Omental fat pad (tissue), 4 donors: ENCODE measurements around the gene TEAD4. TPM values are rescaled to one million over a fixed set of nuclear protein-coding genes. Genes with fewer than 3 reads are reported as not detected.

Source experiments
- ATAC-seq: fragments of 150-250 bp; one replicate; pipeline ENCODE4 v1.9.1; 2016; ENCODE audit warnings: mild to moderate bottlenecking, moderate library complexity; ENCODE audit not compliant: low FRiP score
- DNase-seq: peaks from one replicate; pipeline ENCODE4 v3.0.0-alpha.2; 2019; ENCODE audit warnings: low spot score
- total RNA-seq, 4 donors: library from RNA; depleted of rRNA; stranded (reverse); fragments of >200 nt; gene quantifications; one replicate each; pipeline ENCODE4 v1.1.0, GENCODE V29; 2016
- TF ChIP-seq, protein P1 (sequence below), 3 donors: fragments of 450-650 bp; IDR thresholded peaks; one replicate each; pipeline ENCODE4 v1.5.1; 2016 to 2017; ENCODE audit warnings: antibody characterized with exemption in 3 of 3, mild to moderate bottlenecking in 3 of 3, moderate library complexity in 2 of 3

Gene TEAD4
- total RNA-seq, 4 donors from 2014 or later, result 14.5 to 79.3 (median 17.0) TPM

- TF ChIP-seq, protein P1, sequence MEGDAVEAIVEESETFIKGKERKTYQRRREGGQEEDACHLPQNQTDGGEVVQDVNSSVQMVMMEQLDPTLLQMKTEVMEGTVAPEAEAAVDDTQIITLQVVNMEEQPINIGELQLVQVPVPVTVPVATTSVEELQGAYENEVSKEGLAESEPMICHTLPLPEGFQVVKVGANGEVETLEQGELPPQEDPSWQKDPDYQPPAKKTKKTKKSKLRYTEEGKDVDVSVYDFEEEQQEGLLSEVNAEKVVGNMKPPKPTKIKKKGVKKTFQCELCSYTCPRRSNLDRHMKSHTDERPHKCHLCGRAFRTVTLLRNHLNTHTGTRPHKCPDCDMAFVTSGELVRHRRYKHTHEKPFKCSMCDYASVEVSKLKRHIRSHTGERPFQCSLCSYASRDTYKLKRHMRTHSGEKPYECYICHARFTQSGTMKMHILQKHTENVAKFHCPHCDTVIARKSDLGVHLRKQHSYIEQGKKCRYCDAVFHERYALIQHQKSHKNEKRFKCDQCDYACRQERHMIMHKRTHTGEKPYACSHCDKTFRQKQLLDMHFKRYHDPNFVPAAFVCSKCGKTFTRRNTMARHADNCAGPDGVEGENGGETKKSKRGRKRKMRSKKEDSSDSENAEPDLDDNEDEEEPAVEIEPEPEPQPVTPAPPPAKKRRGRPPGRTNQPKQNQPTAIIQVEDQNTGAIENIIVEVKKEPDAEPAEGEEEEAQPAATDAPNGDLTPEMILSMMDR (IDR thresholded peaks at IDR 0.05), result peak in 2 of 3 donors; percentile 36 to 50
- no peak for ATAC-seq
- DNase-seq, result peak; percentile 74
Measured at GRCh38 chr12:3073438-3074250, 114.4 kb downstream of the TEAD4 start.

DNA sequence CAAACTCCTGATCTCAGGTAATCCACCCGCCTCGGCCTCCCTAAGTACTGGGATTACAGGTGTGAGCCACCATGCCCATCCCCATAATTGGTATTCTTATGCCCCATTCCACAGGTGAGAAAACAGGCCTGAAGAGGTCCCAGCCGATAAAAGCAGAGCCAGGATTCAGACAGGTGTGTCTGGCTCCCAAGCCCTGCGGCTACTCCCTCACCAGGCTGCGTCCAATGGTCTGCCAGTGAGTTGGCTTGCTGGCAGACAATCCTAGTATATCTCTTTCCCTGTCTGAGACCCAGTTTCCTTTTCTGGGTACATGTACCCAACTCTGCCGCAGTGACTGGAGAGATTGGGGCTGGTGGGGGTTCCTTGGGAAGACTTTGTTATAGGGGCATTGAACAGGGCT is 116.1 kb downstream of the TEAD4 start:
- ATAC-seq (no peak), DNase-seq (no peak)
- TF ChIP-seq, protein P1 (IDR thresholded peaks at IDR 0.05), result no peak

DNA sequence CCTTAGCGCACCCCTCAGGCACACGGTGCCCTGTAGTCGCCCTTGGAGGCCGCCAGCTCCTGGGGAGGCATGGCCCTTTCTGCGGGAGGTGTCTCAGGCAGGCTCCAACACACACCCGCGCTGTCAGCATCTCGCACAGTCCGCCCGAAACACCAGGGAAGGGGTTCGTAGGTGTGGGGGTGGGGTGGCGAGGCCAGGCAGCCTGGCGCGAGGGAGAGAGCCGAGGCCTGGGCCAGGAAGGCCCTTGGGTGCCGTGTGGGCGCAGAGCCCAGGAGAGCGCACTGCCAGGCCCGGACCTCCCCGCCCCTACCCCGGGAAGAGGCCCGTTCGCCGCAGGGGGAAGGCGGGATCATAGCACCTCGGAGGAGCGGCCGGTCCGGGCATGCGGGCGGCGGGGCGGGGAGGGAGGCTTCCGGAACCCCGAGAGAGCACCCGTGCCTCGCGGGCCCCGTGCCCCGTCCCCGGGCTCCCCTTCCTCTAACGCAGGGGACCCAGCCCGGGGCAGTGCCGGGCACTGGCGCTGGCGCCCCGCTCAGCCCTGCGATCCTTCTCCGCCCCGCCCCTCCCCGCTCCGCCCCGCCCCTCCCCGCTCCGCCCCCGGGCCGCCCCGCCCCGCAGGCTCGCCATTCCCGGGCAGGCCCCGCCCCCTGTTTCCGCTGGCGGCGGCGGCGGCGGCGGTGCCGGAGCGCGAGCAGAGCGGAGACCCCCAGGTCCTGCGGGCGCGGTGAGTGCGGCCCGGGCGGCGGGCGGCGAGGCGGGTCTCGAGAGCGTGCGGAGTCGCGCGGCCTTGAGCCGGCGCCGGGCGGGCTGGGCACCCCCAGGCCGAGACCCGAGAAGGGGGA is 117.8 kb downstream of the TEAD4 start, which contains the start of gene TSPAN9:
TSS of gene TSPAN9 (plus strand) at position 650 of the 842 bp plus-strand sequence. CDS start 123,815 bp downstream, outside the sequence.
- ATAC-seq (peak; percentile 94), DNase-seq (peak; percentile 44)
- TF ChIP-seq, protein P1 (IDR thresholded peaks at IDR 0.05), result no peak

GRCh38 chr12:3077572-3078081 is 118.4 kb downstream of the TEAD4 start:
- ATAC-seq, result peak; percentile 37
- DNase-seq, result no peak
- TF ChIP-seq, protein P1 (IDR thresholded peaks at IDR 0.05), result no peak

GRCh38 chr12:3078086-3078820 is 119.1 kb downstream of the TEAD4 start:
- ATAC-seq (no peak), DNase-seq (no peak)
- TF ChIP-seq, protein P1 (IDR thresholded peaks at IDR 0.05), result no peak

DNA sequence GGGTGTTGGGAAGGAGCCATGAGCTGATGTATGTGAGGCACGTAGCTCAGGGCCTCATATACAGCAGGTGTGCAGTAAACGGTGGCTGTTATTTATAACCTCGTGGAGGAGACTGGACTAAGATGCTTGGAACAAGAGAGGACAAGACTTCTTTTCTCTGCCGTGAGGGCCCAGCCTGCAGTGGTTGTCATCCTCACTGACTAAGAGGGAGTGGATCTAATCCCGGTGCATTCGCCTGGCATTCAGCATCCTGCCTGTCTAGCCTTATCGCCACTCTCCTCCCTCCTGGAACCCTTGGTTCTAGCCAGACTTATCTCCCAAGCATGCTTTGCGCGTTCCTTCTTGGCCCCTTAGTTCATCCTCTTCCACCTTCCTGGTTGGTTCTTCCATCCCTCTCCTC is 121.9 kb downstream of the TEAD4 start:
- ATAC-seq, result no peak
- TF ChIP-seq, protein P1 (IDR thresholded peaks at IDR 0.05), result no peak

More for the DNA sequence above, 121.9 kb downstream of the TEAD4 start:
- no peak for DNase-seq
